Endometrial microvascular endothelial cells (primary cell): ENCODE results near the gene SOD3. TPM values are rescaled to one million over a fixed set of nuclear protein-coding genes. Genes with fewer than 3 reads are reported as not detected.

ENCODE experiments used
- in situ Hi-C: cut with HindIII; loops from 2 replicates; pipeline ENCODE4 v1.10.0; 2017; ENCODE audit warnings: low sequenced_read_pairs, low pct_unique_long_range_greater_than_20kb; ENCODE audit errors: inconsistent ontology term
- total RNA-seq: library from RNA; depleted of rRNA; stranded (reverse); fragments of >200 nt; gene quantifications from one replicate; pipeline ENCODE4 v1.2.3, GENCODE V29; 2015; ENCODE audit errors: inconsistent ontology term

Gene SOD3
- total RNA-seq, result not detected

GRCh38 chr4:24794916-24795665 is at the start of gene SOD3:
SOD3 (plus strand) TSS chr4:24795573; CDS start chr4:24799522, 3,949 bp downstream.
- in situ Hi-C loops, result no loop called here

- in situ Hi-C loops, result no loop called here
Measured at GRCh38 chr4:24747234-24747975, 48.0 kb upstream of the SOD3 start.

- in situ Hi-C loops, result no loop called here
Measured at GRCh38 chr4:24748023-24748422, 47.4 kb upstream of the SOD3 start.

GRCh38 chr4:24748758-24749350 is 46.5 kb upstream of the SOD3 start:
- in situ Hi-C loops, result no loop called here

- in situ Hi-C loops, result no loop called here
Measured at GRCh38 chr4:24750106-24750505, 45.3 kb upstream of the SOD3 start.

GRCh38 chr4:24751926-24752539 is 43.3 kb upstream of the SOD3 start:
- in situ Hi-C loops, result no loop called here

- in situ Hi-C loops, result no loop called here
Measured at GRCh38 chr4:24753519-24753918, 41.9 kb upstream of the SOD3 start.

- in situ Hi-C loops, result no loop called here
Measured at GRCh38 chr4:24754571-24754970, 40.8 kb upstream of the SOD3 start.

GRCh38 chr4:24763631-24764297 is 31.6 kb upstream of the SOD3 start:
- in situ Hi-C loops, result no loop called here

- in situ Hi-C loops, result no loop called here
Measured at GRCh38 chr4:24764345-24764744, 31.0 kb upstream of the SOD3 start.

GRCh38 chr4:24765376-24765988 is 29.9 kb upstream of the SOD3 start:
- in situ Hi-C loops, result no loop called here

- in situ Hi-C loops, result no loop called here
Measured at GRCh38 chr4:24768006-24768405, 27.4 kb upstream of the SOD3 start.

- in situ Hi-C loops, result no loop called here
Measured at GRCh38 chr4:24768604-24769003, 26.8 kb upstream of the SOD3 start.

- in situ Hi-C loops, result no loop called here
Measured at GRCh38 chr4:24769571-24769970, 25.8 kb upstream of the SOD3 start.

GRCh38 chr4:24770032-24770584 is 25.3 kb upstream of the SOD3 start:
- in situ Hi-C loops, result no loop called here

- in situ Hi-C loops, result no loop called here
Measured at GRCh38 chr4:24770667-24771066, 24.7 kb upstream of the SOD3 start.

- in situ Hi-C loops, result no loop called here
Measured at GRCh38 chr4:24771241-24771640, 24.1 kb upstream of the SOD3 start.

- in situ Hi-C loops, result no loop called here
Measured at GRCh38 chr4:24772061-24772705, 23.2 kb upstream of the SOD3 start.
